Keratinocyte (primary cell): ENCODE results near the gene GRPEL1. TPM values are rescaled to one million over a fixed set of nuclear protein-coding genes. Genes with fewer than 3 reads are reported as not detected.

ENCODE experiments used
- DNase-seq: peaks from one replicate; pipeline ENCODE4 v3.0.0-alpha.2; 2011; ENCODE audit warnings: low read depth, missing footprints, low spot score
- FAIRE-seq: peaks from 2 replicates; lab custom pipeline; 2011; peaks lifted over from hg19 to GRCh38; lab: Jason Lieb, UNC
- H2AFZ ChIP-seq: 2 replicates; pipeline ENCODE4 v1.6.0; 2012; ENCODE audit warnings: low read length, control low read depth, inconsistent platforms; ENCODE audit not compliant: control insufficient read depth
- H3K27ac ChIP-seq: 2 replicates; pipeline ENCODE4 v1.5.1; 2011; ENCODE audit warnings: low read length; ENCODE audit not compliant: control insufficient read depth, insufficient read depth
- H3K27me3 ChIP-seq: 3 replicates; pipeline ENCODE4 v1.6.0; 2011; ENCODE audit warnings: low read length; ENCODE audit not compliant: control insufficient read depth, insufficient read depth; ENCODE audit errors: extremely low read depth
- H3K36me3 ChIP-seq, 2 experiments: 2 replicates in 1 of 2; 3 replicates in 1 of 2; pipeline ENCODE4 v1.5.1; 2011; ENCODE audit warnings: low read length in 2 of 2, mild to moderate bottlenecking in 1 of 2; ENCODE audit not compliant: control insufficient read depth in 2 of 2, insufficient read depth in 2 of 2; ENCODE audit errors: extremely low read depth in 1 of 2
- H3K4me1 ChIP-seq: 3 replicates; pipeline ENCODE4 v1.5.1; 2011; ENCODE audit warnings: low read length; ENCODE audit not compliant: control insufficient read depth, insufficient read depth; ENCODE audit errors: extremely low read depth
- H3K4me2 ChIP-seq: 3 replicates; pipeline ENCODE4 v1.6.0; 2011; ENCODE audit warnings: low read depth, low read length; ENCODE audit not compliant: control insufficient read depth, insufficient read depth; ENCODE audit errors: extremely low read depth
- H3K4me3 ChIP-seq, 3 experiments: fragments of 200-600 bp in 1 of 3; sonication (generic) in 1 of 3; 2 replicates in 2 of 3; 3 replicates in 1 of 3; pipeline ENCODE4 v1.5.1; 2011 to 2016; ENCODE audit warnings: low read length in 3 of 3, mild to moderate bottlenecking in 3 of 3, control low read depth in 2 of 3, inconsistent platforms in 1 of 3, low read depth in 1 of 3, mixed read lengths in 1 of 3, mixed run types in 1 of 3, moderate library complexity in 1 of 3; ENCODE audit not compliant: control insufficient read depth in 2 of 3, insufficient read depth in 2 of 3; ENCODE audit errors: extremely low read depth in 1 of 3
- H3K79me2 ChIP-seq: 2 replicates; pipeline ENCODE4 v1.6.0; 2012; ENCODE audit warnings: low read length; ENCODE audit not compliant: control insufficient read depth, insufficient read depth
- H3K9ac ChIP-seq: 3 replicates; pipeline ENCODE4 v1.6.0; 2011; ENCODE audit warnings: low read length; ENCODE audit not compliant: control insufficient read depth, insufficient read depth; ENCODE audit errors: extremely low read depth
- H3K9me1 ChIP-seq: 3 replicates; pipeline ENCODE4 v1.6.0; 2011; ENCODE audit warnings: low read length; ENCODE audit not compliant: control insufficient read depth, insufficient read depth; ENCODE audit errors: extremely low read depth
- H3K9me3 ChIP-seq: 2 replicates; pipeline ENCODE4 v1.5.1; 2012; ENCODE audit warnings: low read depth, low read length; ENCODE audit not compliant: control insufficient read depth
- H4K20me1 ChIP-seq: 3 replicates; pipeline ENCODE4 v1.6.0; 2011; ENCODE audit warnings: low read length; ENCODE audit not compliant: control insufficient read depth, insufficient read depth; ENCODE audit errors: extremely low read depth
- CTCF ChIP-seq, 3 experiments: IDR thresholded peaks in 1 of 3; conservative IDR thresholded peaks in 1 of 3; optimal IDR thresholded peaks in 1 of 3; 2 replicates in 2 of 3; 3 replicates in 1 of 3; pipeline versions ENCODE3 to v1.5.1; 2011; ENCODE audit warnings: low read length in 3 of 3, mild to moderate bottlenecking in 3 of 3, moderate library complexity in 2 of 3, control low read depth in 1 of 3, inconsistent platforms in 1 of 3; ENCODE audit not compliant: insufficient read depth in 2 of 3; ENCODE audit errors: extremely low read depth in 1 of 3
- EZH2 ChIP-seq: IDR thresholded peaks from one replicate; pipeline ENCODE4 v1.6.1; 2012; ENCODE audit warnings: inconsistent platforms, mild to moderate bottlenecking, low read length, moderate library complexity
- dilution Hi-C: fragments of 300-500 bp; cut with MboI; formaldehyde crosslinking; loops from one replicate; pipeline ENCODE4 v1.7.0; 2020; ENCODE audit warnings: low sequenced_read_pairs; ENCODE audit not compliant: extremely low pct_ligation_motif_present
- polyA minus RNA-seq, 3 experiments: library from RNA; depleted of rRNA, polyadenylated mRNA; stranded (reverse); fragments of >200 nt; gene quantifications; 1 replicate in 1 of 3; 2 replicates in 1 of 3; 3 replicates in 1 of 3; pipeline ENCODE4 v1.2.3, GENCODE V29; 2011
- polyA plus RNA-seq, 5 experiments: library from polyadenylated mRNA; depleted of rRNA in 3 of 5; stranded (reverse) in 3 of 5; stranded (forward) in 1 of 5; unstranded in 1 of 5; fragments of >200 nt; gene quantifications; 1 replicate in 1 of 5; 2 replicates in 3 of 5; 3 replicates in 1 of 5; pipeline versions ENCODE4 v1.2.1 to v1.2.3, GENCODE V29; 2011 to 2012; ENCODE audit warnings: missing spikeins in 2 of 5, low read depth in 1 of 5, low replicate concordance in 1 of 5

GRPEL1 gene
- polyA plus RNA-seq: 30.4 to 76.8 TPM (median 59.1 TPM) in 3 replicates
- 502 TPM for polyA plus RNA-seq (2011; ENCODE audit: low read depth)
- 55.5 and 66.3 TPM in 2 replicates for polyA plus RNA-seq (2011; cell fraction: cytosol; rRNA removed)
- polyA plus RNA-seq (2011; cell fraction: nucleus; rRNA removed): 37.3 and 46.3 TPM in 2 replicates
- polyA plus RNA-seq (2012; ENCODE audit: low replicate concordance): 56.0 and 59.8 TPM in 2 replicates
- 7.4 to 32.2 TPM (median 18.9 TPM) in 3 replicates for polyA minus RNA-seq
- 24.6 TPM for polyA minus RNA-seq (2011; cell fraction: cytosol; rRNA and poly(A)+ RNA removed)
- 7.7 and 14.1 TPM in 2 replicates for polyA minus RNA-seq (2011; cell fraction: nucleus; rRNA and poly(A)+ RNA removed)

GRCh38 chr4:7067452-7068278 lies at the start of gene GRPEL1:
GRPEL1 (minus strand) TSS chr4:7068064; CDS start chr4:7068032, 32 bp downstream.
- peak within 1 kb of the TSS; percentile 84 to 90 (median 86) for H3K4me3 ChIP-seq
- H3K79me2 ChIP-seq: peaks cover 46% of the 10 kb centered on the region
- TF ChIP-seq CTCF (optimal IDR thresholded peaks at IDR 0.05 in 1 of 3, IDR thresholded peaks at IDR 0.05 in 1 of 3, conservative IDR thresholded peaks at IDR 0.05 in 1 of 3; ENCODE audit: extremely low read depth in 1 of 3, insufficient read depth in 2 of 3, low read length in 3 of 3): no peak
- no peak for TF ChIP-seq EZH2
- H3K27ac ChIP-seq: peak within 1 kb of the TSS; percentile 81
- peaks cover 13 to 15% of the 10 kb centered on the region in 2 experiments for H3K36me3 ChIP-seq
- H4K20me1 ChIP-seq: peaks cover 9% of the 10 kb centered on the region
- no peaks in the 10 kb centered on the region for H3K9me1 ChIP-seq
- H3K9ac ChIP-seq: peak within 1 kb of the TSS; percentile 91
- no peaks in the 10 kb centered on the region for H3K9me3 ChIP-seq
- FAIRE-seq (peak; percentile 91), DNase-seq (peak; percentile 94)
- peak within 1 kb of the TSS; percentile 92 for H3K4me2 ChIP-seq
- no peaks in the 10 kb centered on the region for H3K27me3 ChIP-seq
- peaks cover 13% of the 10 kb centered on the region for H3K4me1 ChIP-seq
- dilution Hi-C loops: no loop called here
- H2AFZ ChIP-seq: peak within 1 kb of the TSS; percentile 81

- H2AFZ ChIP-seq: no peak overlapping the region
- H3K27me3 ChIP-seq: no peaks in the 10 kb centered on the region
- no peaks in the 10 kb centered on the region for H4K20me1 ChIP-seq
- H3K4me1 ChIP-seq: no peaks in the 10 kb centered on the region
- H3K36me3 ChIP-seq: no peaks in the 10 kb centered on the region
- FAIRE-seq: no peak
- no peaks in the 10 kb centered on the region for H3K9me3 ChIP-seq
- no peak for DNase-seq
- no peak overlapping the region for H3K9ac ChIP-seq
- H3K27ac ChIP-seq: no peak overlapping the region
- no peaks in the 10 kb centered on the region for H3K9me1 ChIP-seq
- dilution Hi-C loops: no loop called here
- TF ChIP-seq CTCF (optimal IDR thresholded peaks at IDR 0.05 in 1 of 3, IDR thresholded peaks at IDR 0.05 in 1 of 3, conservative IDR thresholded peaks at IDR 0.05 in 1 of 3; ENCODE audit: extremely low read depth in 1 of 3, insufficient read depth in 2 of 3, low read length in 3 of 3) (no peak), EZH2 (no peak)
- no peaks in the 10 kb centered on the region for H3K79me2 ChIP-seq
- H3K4me3 ChIP-seq: no peak overlapping the region
- no peak overlapping the region for H3K4me2 ChIP-seq
These were observed 48.8 kb upstream of the GRPEL1 start for GRCh38 chr4:7116705-7117104.
